Measurements from ENCODE around the gene USP22.
"Not testable (repeated sequence)": the region's sequence is repeated elsewhere in the genome, so short reads cannot be mapped to it uniquely, and the experiment has no call there.

USP22 gene

GRCh38 chr17:20991276-20992037 is 51.4 kb downstream of the USP22 start:
- in situ Hi-C loops (cut with HindIII; ENCODE audit: low sequenced_read_pairs) = no loop called here

- in situ Hi-C loops (cut with HindIII; ENCODE audit: low sequenced_read_pairs) = no loop called here
Measured at GRCh38 chr17:20989991-20990855, 52.6 kb downstream of the USP22 start.

- in situ Hi-C loops (cut with HindIII; ENCODE audit: low sequenced_read_pairs) = no loop called here
Measured at GRCh38 chr17:20989481-20989880, 53.3 kb downstream of the USP22 start.

- in situ Hi-C loops (cut with HindIII; ENCODE audit: low sequenced_read_pairs) = no loop called here
Measured at GRCh38 chr17:20988896-20989295, 53.9 kb downstream of the USP22 start.

- in situ Hi-C loops (cut with HindIII; ENCODE audit: low sequenced_read_pairs) = no loop called here
Measured at GRCh38 chr17:20988001-20988636, 54.7 kb downstream of the USP22 start.

DNA sequence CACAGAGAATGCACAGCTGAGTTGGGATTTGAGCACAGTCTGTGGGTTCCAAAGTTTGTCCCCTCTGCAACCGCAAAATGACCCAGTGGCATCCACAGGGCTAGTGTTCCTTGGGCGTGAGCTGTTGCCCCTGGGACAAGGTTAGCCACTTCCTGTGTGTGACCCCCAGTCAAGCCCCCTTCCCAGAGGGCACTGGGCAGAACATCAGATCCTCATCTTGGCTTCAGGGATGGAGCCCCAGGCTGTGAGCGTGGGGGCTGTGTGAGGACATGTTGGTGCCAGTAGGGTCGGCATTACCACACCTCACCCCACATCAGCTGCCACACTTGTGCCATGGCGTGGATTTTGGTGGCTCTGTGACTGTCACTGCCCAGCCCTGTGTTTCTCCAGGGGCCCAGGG is 55.3 kb downstream of the USP22 start:
- in situ Hi-C loops (cut with HindIII; ENCODE audit: low sequenced_read_pairs) = no loop called here

- in situ Hi-C loops (cut with HindIII; ENCODE audit: low sequenced_read_pairs) = no loop called here
Measured at GRCh38 chr17:20986767-20987510, 55.9 kb downstream of the USP22 start.

- in situ Hi-C loops (cut with HindIII; ENCODE audit: low sequenced_read_pairs) = no loop called here
Measured at GRCh38 chr17:20983359-20983637, 59.5 kb downstream of the USP22 start.

- in situ Hi-C loops (cut with HindIII; ENCODE audit: low sequenced_read_pairs) = no loop called here
Measured at GRCh38 chr17:20982589-20983358, 60.0 kb downstream of the USP22 start.

DNA sequence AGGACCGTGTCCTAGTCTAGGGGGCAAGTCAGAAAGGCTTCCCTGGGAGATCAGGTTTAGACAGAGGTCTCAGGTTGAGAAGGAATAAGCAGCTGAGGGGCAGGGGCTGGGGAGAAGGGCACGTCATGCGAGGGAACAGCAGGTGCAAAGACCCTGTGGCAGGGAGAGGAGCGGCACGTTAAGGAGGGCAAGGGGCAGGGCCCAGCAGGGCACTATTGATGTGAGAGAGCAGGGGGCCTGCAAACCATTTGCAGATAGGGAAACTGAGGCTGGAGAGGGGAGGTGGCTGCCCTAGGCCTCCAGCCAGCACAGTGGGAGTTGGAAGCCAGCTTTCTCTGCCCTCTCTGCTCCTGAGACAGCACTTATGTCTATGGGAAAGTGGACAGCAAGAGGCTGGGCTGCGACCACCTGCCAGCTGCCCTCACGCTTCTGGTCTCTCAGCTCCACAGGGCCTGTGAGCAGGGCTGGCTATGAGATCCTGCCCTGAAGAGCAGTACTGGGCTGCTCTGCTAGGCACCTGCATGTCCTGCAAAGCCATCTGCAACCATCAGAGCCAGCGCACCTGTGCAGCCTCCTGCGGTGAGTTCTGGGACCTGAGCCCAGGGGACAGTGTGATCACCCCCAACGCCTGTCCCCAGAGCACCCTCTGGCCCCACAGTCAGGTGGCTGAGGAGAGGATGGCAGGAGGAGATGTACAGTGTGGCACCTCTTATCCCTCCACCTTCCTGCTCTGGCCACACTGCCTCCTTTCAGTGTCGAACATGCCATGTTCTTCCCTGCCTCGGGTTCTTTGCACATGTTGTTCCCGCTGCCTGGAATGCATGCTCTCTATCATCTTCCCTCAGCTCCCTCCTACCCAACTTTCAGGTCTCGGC is 61.5 kb downstream of the USP22 start:
- in situ Hi-C loops (cut with HindIII; ENCODE audit: low sequenced_read_pairs) = no loop called here

DNA sequence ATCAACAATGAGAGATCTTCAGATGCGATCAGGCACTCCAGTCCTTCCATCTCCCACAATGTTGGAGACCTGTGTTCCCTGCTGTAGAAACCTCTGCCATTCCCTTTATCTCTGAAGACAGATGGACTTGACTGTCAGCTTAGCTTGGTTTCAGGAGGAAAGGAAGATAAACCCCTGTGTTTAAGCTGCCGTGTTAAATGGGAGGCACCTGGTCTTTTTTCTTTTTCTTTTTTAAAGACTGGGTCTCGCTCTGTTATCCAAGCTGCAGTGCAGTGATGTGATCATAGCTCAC is 63.1 kb downstream of the USP22 start:
- in situ Hi-C loops (cut with HindIII; ENCODE audit: low sequenced_read_pairs) = no loop called here

- in situ Hi-C loops (cut with HindIII; ENCODE audit: low sequenced_read_pairs) = not testable (repeated sequence)
Measured at GRCh38 chr17:20979007-20979791, 63.6 kb downstream of the USP22 start.

- in situ Hi-C loops (cut with HindIII; ENCODE audit: low sequenced_read_pairs) = not testable (repeated sequence)
Measured at GRCh38 chr17:20977609-20978253, 65.1 kb downstream of the USP22 start.

- in situ Hi-C loops (cut with HindIII; ENCODE audit: low sequenced_read_pairs) = no loop called here
Measured at GRCh38 chr17:20975566-20975965, 67.2 kb downstream of the USP22 start.

DNA sequence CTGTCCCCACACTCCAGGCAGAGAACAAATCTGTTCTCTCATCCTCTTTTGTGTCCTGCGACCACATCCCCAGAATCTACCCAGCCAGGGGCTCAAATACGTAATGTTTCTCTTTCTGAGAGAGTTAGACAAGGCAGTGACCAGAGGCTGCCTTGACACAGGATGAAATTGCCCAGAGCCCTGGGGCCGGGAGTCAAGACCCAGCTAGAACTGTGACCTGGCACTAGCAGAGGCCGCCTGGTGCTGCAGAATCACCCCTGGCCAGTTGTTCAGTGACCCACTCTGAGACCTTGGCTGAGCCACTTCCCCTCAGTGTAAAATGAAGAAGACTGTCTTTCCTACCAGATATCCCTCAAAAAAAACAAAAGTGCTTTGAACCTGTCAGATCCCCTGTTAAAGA is 72.5 kb downstream of the USP22 start:
- in situ Hi-C loops (cut with HindIII; ENCODE audit: low sequenced_read_pairs) = no loop called here

DNA sequence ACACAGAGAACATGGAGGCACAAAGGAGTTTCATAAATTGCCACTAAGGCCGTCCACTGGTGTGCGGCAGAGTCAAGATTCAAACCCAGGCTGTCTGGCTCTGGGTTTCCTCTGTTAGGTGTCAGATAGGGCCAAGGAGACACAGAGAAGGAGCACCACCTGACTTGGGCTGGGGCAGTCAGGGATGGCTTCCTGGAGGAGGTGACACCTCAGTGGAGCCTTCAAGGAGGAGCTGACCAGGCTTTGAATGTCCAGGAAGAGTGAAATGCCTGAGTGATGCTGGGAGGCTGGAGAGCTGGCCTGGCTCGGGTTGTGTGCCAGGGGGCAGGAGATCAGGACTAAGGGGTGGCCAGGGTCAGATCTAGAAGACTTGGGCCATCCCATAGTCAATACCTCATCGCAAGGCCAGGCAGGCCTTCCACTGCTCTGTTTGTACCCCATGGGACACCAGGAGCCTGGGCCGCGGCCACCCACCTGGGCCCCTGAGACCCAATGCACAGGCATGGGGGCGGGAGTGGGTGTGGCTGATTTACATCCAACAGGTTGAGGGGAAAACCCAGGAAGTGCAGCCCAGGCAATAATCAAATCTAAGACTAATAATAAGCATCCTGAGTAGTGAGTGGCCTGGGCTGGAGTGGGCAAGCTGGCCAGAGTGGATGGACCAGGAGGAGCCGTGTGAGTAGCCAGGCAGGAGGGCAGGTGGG is 73.7 kb downstream of the USP22 start:
- in situ Hi-C loops (cut with HindIII; ENCODE audit: low sequenced_read_pairs) = no loop called here

GRCh38 chr17:20967776-20968175 is 75.0 kb downstream of the USP22 start:
- in situ Hi-C loops (cut with HindIII; ENCODE audit: low sequenced_read_pairs) = no loop called here

- in situ Hi-C loops (cut with HindIII; ENCODE audit: low sequenced_read_pairs) = no loop called here
Measured at GRCh38 chr17:20966870-20967269, 75.9 kb downstream of the USP22 start.

All from endothelial cell of hepatic sinusoid (primary cell).